Measurements from ENCODE around the gene RNF214. TPM values are rescaled to one million over a fixed set of nuclear protein-coding genes. Genes with fewer than 3 reads are reported as not detected.

Gene RNF214
- total and polyA plus RNA-seq, 2 of the 4 experiments (the other 2 are of a cell fraction): 7.9 to 14.8 TPM

- Histone ChIP-seq H3K4me3 (ENCODE audit: insufficient read depth, low read depth, low read length) (no peak overlapping the region), H4K5ac (ENCODE audit: low read depth, low read length) (peak overlapping the region; percentile 62), H4K8ac (ENCODE audit: low read depth in 2 of 2, low read length in 2 of 2) (peak overlapping the region; percentile 9 to 83; a peak in 3 of 4 replicates), H4K91ac (ENCODE audit: insufficient read depth, low read depth, low read length) (peak overlapping the region; percentile 94), H2AK9ac (replicated peaks; ENCODE audit: low read depth, low read length, poor library complexity) (peak overlapping the region; percentile 80), H2AK5ac (ENCODE audit: low read depth, low read length) (peak overlapping the region; percentile 88), H3K23ac (ENCODE audit: low read depth, low read length) (peak overlapping the region; percentile 63), H3K4me2 (ENCODE audit: low read depth, low read length) (no peak overlapping the region), H3K4ac (ENCODE audit: low read depth, low read length) (peak overlapping the region; percentile 93), H3K4me1 (ENCODE audit: control insufficient read depth, insufficient read depth, low read length) (peaks cover 13% of the 10 kb centered on the region), H3K9me1 (ENCODE audit: insufficient read depth, low read length) (peaks cover 21% of the 10 kb centered on the region), H3K18ac (ENCODE audit: low read depth, low read length) (peak overlapping the region; percentile 41), H3K56ac (ENCODE audit: extremely low read depth, insufficient read depth, low read length) (peak overlapping the region; percentile 59; the same call in 1 of the 2 replicates), H3K9ac (ENCODE audit: low read depth, low read length) (peak overlapping the region; percentile 13; the same call in 1 of the 2 replicates), H2BK20ac (ENCODE audit: low read depth, low read length) (peak overlapping the region; percentile 90), H3K14ac (replicated peaks; ENCODE audit: low read depth, low read length) (peak overlapping the region; percentile 75), H4K20me1 (ENCODE audit: insufficient read depth, low read length) (no peaks in the 10 kb centered on the region), H2BK120ac (ENCODE audit: low read depth, low read length) (peak overlapping the region; percentile 90), H3K9me3 (ENCODE audit: control insufficient read depth, insufficient read depth, low read length) (no peaks in the 10 kb centered on the region), H3K27me3 (ENCODE audit: control insufficient read depth, insufficient read depth, low read length) (no peaks in the 10 kb centered on the region), H3K79me1 (ENCODE audit: low read depth in 1 of 2, low read length in 2 of 2) (peaks cover 5 to 15% of the 10 kb centered on the region in 2 experiments), H3K36me3 (ENCODE audit: control insufficient read depth, insufficient read depth, low read length) (peaks cover 21% of the 10 kb centered on the region), H3K27ac (ENCODE audit: insufficient read depth, low read length) (peak overlapping the region; percentile 72), H2AFZ (replicated peaks; ENCODE audit: low read length, poor library complexity) (no peak overlapping the region), H2BK15ac (ENCODE audit: low read depth, low read length) (peak overlapping the region; percentile 53; the same call in 2 of the 3 replicates), H2BK5ac (ENCODE audit: low read depth, low read length, poor library complexity, severe bottlenecking) (peak overlapping the region; percentile 81)
- DNase-seq: no peak
- ATAC-seq (ENCODE audit: low read depth): no peak; the same call in 1 of the 2 replicates
- dilution Hi-C loops (cut with HindIII; ENCODE audit: low sequenced_read_pairs, unreplicated experiment): no loop called here
- WGBS, 2 experiments (ENCODE audit: extremely low coverage in 2 of 2, insufficient read length in 1 of 2): 100% methylated on average over 1 of the region's 7 CpGs; no CpG with 5 or more reads in 1 of the 2 experiments
- in situ Hi-C loops (cut with MboI; ENCODE audit: low sequenced_read_pairs): no loop called here
- TF ChIP-seq RCOR1 (IDR thresholded peaks at IDR 0.05; ENCODE audit: insufficient replicate concordance, low read length): no peak
- no peak for TF ChIP-seq POLR2A (IDR thresholded peaks at IDR 0.05; ENCODE audit: low read depth, low read length)
- TF ChIP-seq MAFK (IDR thresholded peaks at IDR 0.05; ENCODE audit: low read depth, low read length): no peak
- TF ChIP-seq BHLHE40 (IDR thresholded peaks at IDR 0.05; ENCODE audit: low read depth, low read length): no peak
- TF ChIP-seq CEBPB (IDR thresholded peaks at IDR 0.05; ENCODE audit: low read depth, low read length): no peak
- TF ChIP-seq ELK1 (IDR thresholded peaks at IDR 0.05; ENCODE audit: borderline replicate concordance, low read depth, low read length): no peak
- TF ChIP-seq MXI1 (IDR thresholded peaks at IDR 0.05; ENCODE audit: borderline replicate concordance, low read depth, low read length): no peak
- TF ChIP-seq CHD1 (IDR thresholded peaks at IDR 0.05; ENCODE audit: low read depth, low read length): no peak
- TF ChIP-seq, protein P1, sequence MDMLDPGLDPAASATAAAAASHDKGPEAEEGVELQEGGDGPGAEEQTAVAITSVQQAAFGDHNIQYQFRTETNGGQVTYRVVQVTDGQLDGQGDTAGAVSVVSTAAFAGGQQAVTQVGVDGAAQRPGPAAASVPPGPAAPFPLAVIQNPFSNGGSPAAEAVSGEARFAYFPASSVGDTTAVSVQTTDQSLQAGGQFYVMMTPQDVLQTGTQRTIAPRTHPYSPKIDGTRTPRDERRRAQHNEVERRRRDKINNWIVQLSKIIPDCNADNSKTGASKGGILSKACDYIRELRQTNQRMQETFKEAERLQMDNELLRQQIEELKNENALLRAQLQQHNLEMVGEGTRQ (IDR thresholded peaks at IDR 0.05; ENCODE audit: low read depth, low read length): no peak
- no peak for TF ChIP-seq RFX5 (IDR thresholded peaks at IDR 0.05; ENCODE audit: low read depth, low read length)
- CTCF ChIA-PET: no interaction called here
- BruUV-seq (replicated peaks): TSS peak; percentile 34
- POLR2A ChIA-PET (ENCODE audit: unreplicated experiment): interaction anchor here (0.6 kb wide), 1 partner anchor 582 kb away, joined by 3 read pairs; no protein-coding TSS in a partner anchor
- intact Hi-C loops (cut with micrococcal nuclease): loop anchor here (2.0 kb wide), 1 partner anchor 43 kb away; no protein-coding TSS in a partner anchor
These were observed 49.4 kb downstream of the RNF214 start for GRCh38 chr11:117281869-117282268.
